CD4-positive, alpha-beta T cell treated with Interleukin-6 at 100 ng/mL for 8 hours (primary cell): ENCODE data around the gene KRT24.

ENCODE experiments used
- DNase-seq: peaks from one replicate; pipeline ENCODE4 v3.0.0-alpha.2; 2020; ENCODE audit warnings: mixed read lengths, low spot score

Gene KRT24

DNA sequence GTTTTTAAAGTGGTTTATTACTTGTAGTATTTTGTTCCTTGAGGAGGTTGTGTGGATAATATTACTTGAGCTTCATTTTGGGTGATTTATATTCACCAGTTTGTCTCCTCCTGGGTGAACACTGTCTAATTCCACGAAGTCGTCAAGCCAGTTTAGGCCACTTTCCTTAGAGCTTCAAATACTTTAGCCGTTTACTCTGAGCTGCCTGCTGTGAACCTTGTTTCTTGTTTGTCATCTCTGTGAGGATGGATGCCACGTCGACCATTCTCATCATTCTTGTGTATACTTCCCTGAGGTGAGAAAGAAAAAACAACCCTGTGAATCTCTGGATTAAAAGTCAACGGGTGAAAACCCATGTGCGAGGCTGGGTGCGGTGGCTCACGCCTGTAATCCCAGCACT is 9.0 kb downstream of the KRT24 start:
- no peak for DNase-seq

DNA sequence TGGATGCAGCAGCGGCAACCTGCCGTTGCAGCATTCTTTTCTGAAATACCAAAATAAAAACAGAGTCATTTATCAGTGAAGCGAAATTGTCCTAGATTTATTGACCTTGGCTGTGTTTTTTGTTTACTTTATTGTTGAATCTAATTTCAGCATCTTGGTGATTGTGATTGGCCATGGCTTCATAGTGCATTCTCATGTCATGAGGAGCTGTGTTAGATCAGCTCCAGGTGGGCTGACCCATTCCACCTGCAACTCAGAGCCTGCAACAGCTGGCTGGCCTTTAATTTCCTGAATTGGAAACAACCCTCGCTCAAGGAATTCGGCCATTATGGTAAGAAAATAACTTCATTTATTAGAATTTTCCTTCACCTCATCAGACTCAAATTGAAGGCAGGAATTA is 16.4 kb downstream of the KRT24 start:
- DNase-seq: no peak

DNA sequence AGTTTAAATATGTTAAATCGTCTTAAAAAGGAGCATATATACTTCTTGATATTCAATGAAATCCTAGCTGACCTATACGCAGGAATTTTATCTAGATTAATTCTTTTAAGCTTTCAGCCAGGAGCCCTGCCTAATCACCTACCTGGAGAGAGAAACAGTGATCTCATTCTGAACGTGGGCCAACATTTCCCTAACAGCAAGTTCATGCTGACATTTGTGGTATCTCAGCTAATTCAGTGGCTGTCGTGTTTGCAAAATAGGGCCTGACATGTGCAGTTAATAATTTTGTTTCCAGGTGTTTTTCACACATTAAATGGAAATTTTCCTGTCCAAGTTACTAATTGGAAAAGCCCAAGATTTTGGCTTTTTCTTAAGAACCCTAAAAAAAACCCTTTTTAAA is 17.4 kb downstream of the KRT24 start:
- DNase-seq: no peak

DNA sequence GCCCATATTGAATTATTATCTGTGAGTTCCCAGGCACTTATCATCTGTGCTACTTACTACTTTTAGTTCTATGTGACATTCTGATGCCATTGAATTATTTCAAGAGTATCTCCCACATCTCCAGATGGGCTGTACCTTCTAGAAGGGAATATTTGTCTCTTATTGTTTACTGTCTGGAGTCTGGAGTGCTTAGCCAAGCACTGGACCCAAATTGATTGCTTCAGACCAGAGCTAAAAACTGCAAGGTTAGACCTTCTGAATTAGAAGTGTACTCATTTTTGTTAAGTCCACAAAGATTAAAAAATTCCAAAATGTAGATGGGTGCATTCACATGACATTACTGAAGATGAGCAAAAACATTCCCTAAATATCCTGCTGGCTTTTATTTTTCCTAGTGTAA is 22.6 kb downstream of the KRT24 start:
- no peak for DNase-seq

DNA sequence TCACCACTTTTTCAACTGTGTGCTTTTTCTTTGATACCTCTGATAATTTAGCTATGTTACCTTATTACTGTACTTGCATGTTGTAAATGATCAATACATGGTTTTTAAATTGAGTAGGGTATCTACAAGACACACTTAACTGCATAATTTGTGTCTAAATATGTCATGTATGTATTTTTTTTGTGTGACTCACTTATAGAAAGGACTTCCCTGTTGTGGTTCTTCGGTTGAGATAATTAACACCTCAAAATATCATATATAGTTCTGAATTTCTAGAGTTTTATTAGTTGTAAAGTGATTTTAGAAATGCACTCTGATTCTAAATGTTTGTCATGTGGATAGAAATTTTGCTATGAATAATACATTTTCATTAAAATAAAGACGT is 24.0 kb downstream of the KRT24 start:
- no peak for DNase-seq

DNA sequence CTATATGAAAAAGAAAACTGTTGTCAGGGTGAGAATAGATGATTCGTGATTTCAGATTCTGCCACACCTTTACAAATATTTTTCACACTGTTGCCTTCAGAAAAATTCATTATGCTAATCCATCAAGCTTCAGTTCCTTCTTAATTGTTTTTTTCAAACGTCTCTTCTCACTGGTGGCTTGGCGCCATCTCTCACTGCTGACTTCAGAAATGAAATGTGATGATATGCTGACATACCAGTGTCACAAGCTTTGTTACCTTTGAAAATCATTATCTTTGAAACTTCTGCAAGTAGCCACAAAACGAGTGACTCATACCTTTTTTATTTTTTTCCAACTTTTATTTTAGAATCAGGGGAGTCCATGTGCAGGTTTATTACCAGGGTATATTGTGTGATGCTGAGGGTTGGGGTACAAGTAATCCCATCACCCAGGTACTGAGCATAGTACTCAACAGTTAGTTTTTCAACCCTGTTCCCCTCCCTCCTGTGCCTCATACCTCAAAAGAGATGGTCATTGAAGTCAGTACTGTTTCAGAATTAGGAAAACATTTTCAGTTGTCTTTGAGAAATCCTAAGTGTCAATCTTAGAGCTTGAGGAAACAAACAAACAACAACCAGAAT is 24.5 kb downstream of the KRT24 start:
- no peak for DNase-seq

DNA sequence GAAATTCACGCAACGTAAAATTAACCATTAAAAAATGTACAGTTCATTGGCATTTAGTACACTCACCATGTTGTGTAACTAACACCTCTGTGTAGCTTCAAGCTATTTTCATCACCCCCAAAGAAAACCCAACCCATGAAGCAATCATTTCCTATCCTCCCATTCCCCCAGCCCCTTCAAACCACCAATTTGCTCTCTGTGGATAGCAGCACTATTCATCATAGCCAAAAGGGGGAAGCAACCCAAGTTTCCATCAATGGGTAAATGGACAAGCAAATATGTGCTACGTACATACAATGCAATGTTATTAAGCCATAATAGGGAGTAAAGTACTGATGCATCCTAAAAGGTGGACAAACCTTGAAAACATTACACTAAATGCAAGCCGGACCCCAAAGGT is 27.6 kb downstream of the KRT24 start:
- no peak for DNase-seq

DNA sequence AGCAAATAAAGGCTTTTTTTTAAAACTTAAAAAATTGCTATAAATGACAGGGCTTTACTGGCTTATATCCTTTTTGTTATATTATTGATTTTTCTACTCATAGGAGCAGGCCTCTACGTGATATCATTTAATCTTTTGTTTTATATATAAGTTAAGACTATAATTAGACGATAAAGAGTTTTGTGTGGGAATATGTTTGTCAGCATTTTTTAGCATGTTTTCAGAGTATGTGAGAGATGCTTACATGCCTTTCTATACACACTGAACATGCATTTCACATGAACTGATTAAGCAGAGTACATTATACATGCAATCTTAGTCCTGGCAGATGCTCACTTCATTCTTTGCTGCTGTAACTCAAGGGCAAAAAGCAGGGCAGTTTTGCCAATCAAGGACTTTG is 30.9 kb downstream of the KRT24 start:
- DNase-seq: no peak

DNA sequence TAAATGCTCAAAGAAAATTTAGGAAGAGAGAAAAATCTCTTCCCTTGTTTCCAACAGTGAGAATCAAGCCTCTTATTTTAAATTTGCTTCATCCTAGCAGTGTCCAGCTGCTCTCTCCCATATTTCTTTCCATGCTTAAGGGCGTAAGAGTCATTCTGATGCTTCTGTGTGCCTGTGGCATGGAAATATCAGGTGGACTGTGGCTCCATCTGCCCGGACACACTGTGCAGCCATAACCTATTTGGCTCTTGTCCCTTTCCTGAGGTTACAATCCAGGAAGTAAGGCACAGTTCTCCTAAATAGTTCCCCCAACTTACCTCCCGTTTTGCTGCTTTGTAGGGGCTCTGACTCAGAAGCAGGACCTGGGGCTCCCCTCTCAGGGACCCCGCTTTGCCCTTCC is 32.3 kb downstream of the KRT24 start:
- DNase-seq: no peak

DNA sequence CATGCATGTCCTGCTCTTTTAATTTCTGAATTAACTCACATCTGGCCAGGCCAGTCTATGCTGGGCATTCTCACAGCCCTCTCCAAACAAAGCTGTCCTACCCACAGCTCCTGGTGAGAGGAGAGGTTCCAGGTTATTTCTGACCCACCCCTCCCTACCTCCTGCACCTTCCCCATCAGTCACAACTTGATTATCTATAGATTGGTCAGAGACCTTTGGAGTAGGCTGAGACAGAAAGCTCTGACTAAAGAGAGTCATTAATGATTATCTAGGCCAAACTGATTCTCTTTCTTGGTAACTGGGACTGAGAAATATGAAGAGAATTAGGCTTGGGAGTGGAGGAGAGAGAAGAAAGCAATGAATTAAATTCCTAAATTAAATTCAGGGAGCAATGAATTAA is 37.2 kb downstream of the KRT24 start:
- DNase-seq: no peak

DNA sequence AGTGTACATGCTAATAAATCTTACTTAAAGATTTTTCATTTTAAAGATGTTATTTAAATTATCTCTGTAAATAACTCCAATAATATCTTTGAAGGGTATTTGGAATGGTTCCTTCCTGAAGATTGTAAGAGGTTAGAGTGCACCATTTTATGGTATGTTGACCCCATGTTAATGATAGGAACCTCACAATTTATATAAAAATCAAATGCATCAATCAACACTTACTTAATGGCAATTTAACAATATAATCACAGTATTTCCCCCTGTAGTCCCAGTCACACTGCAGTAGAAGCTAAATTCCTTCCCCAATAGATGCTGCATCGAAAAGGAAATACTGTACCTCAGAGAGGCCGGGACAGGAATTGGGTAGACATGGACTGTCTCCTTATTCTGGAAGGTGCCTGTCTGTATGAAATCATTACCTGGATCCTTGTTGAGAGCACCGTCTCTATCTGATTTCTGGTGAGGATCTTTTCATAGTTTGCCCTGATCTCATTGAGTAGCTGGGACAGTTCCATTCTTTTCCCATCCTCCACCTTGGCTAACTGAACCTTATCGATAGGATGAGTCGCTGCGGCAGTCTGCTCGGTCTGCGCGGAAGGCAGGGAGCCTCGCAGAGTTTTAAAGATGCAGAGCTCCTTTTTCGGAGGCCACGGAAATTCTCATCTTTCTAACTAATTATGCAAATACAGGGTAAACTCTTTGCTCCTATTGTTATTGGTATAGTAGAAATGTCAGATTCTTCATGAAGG is 38.8 kb downstream of the KRT24 start, which contains the start of gene KRT222:
KRT222 (minus strand) TSS at position 596 of the 752 bp plus-strand sequence; CDS start at position 518, 78 bp downstream.
- DNase-seq: no peak

DNA sequence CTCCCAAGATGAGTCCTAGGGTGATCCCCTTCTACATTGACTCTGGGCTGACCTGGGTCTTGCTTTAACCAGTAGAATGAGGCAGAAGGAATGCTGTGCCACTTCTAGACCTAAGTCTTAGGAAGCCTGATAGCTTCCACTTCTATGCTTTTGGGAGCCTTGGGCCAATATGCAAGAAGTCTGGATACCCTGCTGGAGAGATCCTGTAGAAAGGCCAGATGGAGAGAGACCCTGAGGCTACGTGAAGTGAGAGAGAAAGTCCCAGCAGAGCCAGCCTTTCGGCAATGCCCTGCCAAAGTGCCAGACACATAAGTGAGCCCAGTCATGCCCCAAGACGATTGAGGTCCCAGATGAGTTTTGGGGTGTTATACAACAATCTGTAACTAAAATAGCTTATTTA is 40.3 kb downstream of the KRT24 start:
- no peak for DNase-seq

DNA sequence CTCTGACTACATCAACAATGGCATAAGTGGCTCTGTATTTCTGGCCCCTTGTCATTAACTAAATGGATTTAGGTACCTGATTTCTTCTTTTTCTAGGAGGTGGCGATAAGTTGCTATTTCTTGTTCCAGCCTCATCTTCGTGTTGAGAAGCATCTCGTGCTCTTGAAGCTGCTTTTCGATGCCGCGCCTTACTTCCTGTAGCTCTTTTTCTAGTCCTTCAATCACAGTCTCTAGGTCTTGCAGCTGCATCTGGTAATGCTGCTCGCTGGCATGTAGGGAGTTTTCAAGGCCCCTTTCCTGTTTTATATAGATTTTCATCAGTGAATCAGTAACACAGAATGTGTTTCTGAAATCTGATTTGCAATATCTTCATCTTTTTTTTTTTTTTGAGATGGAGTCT is 43.6 kb downstream of the KRT24 start:
- peak; percentile 9 for DNase-seq

DNA sequence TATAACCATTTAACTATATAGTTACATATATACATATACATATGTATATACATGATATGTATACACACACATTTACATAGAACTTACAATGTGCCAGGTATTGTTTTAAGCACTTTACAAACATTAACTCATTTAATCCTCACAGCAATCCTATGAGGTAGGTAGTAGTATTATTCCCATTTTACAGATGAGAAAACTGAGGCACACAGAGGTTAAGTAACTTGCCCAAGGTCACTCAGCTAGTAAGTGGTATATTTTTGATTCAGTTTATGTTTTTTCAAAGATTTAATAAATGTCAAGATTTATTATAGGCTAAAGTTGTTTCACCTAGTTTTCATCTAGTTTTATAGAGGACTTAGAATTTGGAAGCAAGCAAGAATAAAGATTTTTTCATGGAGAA is 45.2 kb downstream of the KRT24 start:
- DNase-seq: no peak

DNA sequence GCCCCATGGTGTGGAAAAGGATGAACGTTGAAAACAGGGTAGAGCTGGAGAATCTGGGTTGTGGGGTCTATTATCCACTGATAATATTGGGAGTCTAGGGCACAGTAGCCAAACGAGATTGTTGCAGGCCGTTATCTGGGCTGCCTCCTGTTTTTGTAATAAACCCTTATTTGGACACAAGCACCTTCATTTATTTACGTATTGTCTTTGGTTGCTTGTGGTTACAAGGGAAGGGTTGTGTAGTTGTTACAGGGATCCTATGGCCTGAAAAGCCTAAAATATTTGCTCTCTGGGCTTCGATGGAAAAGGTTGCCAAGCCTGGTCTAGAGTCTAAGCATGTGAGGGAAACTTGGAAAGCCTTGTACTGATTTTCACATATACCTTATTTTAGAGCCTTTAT is 51.6 kb downstream of the KRT24 start:
- no peak for DNase-seq

DNA sequence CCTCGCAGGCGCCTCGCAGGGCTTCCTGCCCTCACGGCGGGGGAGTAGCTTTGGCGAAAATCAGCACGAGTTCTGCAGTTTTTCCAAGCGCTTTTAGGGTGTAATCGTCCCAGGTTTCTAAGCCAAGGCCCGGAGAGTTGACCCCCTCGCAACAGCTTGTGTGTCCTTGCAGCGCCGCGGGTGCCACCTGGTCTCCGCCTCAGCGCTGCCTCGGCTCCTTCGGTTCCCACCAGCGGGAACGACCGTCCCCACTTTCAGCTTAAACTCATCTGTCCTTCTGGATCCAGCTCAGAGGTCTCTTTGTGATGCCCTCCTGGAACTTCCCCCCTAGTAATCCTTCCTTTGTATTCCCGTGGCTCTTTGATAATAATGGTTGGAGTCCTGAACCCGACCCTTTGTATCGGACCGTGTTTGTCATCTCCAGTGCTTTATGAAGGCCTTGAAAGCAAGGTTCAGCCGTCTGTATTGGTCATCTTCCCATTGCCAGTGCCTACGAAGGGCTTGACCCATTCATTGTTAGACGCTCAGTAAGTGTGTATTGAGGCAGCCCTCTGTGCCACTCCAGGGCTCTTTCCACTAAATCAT is 55.1 kb downstream of the KRT24 start:
- DNase-seq: no peak
